Tibial artery (tissue), 4 donors: ENCODE measurements around the gene CES2.
"Not testable (repeated sequence)": the region's sequence is repeated elsewhere in the genome, so short reads cannot be mapped to it uniquely, and the experiment has no call there.

Source experiments
- DNase-seq, 2 donors: peaks; one replicate each; pipeline ENCODE4 v3.0.0-alpha.2; 2019
- H3K27ac ChIP-seq, 2 donors: fragments of 200-600 bp; sonication (generic) in 1 of 2; 1 replicate in 1 of 2; 2 replicates in 1 of 2; pipeline ENCODE4 v1.5.1; 2018 to 2019; ENCODE audit warnings: mild to moderate bottlenecking in 1 of 2
- H3K27me3 ChIP-seq, 2 donors: fragments of 200-600 bp; sonication (generic) in 1 of 2; one replicate each; pipeline versions ENCODE4 v1.5.1 to v1.6.0; 2016 to 2019
- H3K36me3 ChIP-seq, 3 donors: fragments of 200-600 bp; sonication (generic) in 2 of 3; one replicate each; pipeline ENCODE4 v1.5.1; 2016 to 2019; ENCODE audit warnings: mild to moderate bottlenecking in 2 of 3
- H3K4me1 ChIP-seq, 4 donors: fragments of 200-600 bp; sonication (generic) in 2 of 4; 1 replicate in 3 of 4; 2 replicates in 1 of 4; pipeline ENCODE4 v1.5.1; 2016 to 2019
- H3K4me3 ChIP-seq, 2 donors: fragments of 200-600 bp; sonication (generic) in 1 of 2; 1 replicate in 1 of 2; 2 replicates in 1 of 2; pipeline ENCODE4 v1.5.1; 2018 to 2019; ENCODE audit warnings: mild to moderate bottlenecking in 2 of 2
- H3K9me3 ChIP-seq, 3 donors: fragments of 200-600 bp; sonication (generic) in 1 of 3; one replicate each; pipeline ENCODE4 v1.5.1; 2016 to 2019
- intact Hi-C: fragments of 100-400 bp; cut with DNase I; formaldehyde crosslinking; loops from one replicate; pipeline ENCODE4 v1.15.0; 2023; ENCODE audit warnings: low total_unique reads
- TF ChIP-seq, protein P1 (sequence below), 2 experiments: fragments of 200-600 bp in 1 of 2; fragments of 450-650 bp in 1 of 2; IDR thresholded peaks; one replicate each; pipeline ENCODE4 v1.5.1; 2017 to 2019; ENCODE audit warnings: antibody characterized with exemption in 2 of 2, mild to moderate bottlenecking in 1 of 2, moderate library complexity in 1 of 2

Gene CES2

DNA sequence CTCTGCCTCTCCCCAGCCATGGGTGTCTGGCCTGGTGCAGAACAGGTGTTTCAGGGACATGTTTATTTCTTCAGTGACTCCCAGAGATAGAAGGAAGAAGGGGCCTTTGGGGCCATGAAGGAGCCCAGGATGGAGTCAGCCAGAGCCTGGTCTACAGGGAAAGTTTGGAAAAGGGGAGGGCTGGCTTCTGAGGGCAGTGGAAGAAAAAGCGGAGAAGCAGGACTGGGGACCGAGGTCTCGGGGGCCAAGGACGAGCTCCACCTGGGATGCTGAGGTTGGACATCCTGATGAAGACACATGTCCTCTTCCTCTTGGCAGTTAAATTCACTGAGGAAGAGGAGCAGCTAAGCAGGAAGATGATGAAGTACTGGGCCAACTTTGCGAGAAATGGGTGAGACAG is 7.7 kb downstream of the CES2 start:
- intact Hi-C loops, result no loop called here
- Histone ChIP-seq H3K4me3 (no peak overlapping the region), H3K36me3 (peaks cover 25 to 61% (median 58%) of the 10 kb centered on the region in 3 donors), H3K9me3 (no peaks in the 10 kb centered on the region), H3K27me3 (no peaks in the 10 kb centered on the region), H3K4me1 (peaks cover 0 to 4% (median 2%) of the 10 kb centered on the region in 4 donors), H3K27ac (no peak overlapping the region)
- TF ChIP-seq, protein P1, sequence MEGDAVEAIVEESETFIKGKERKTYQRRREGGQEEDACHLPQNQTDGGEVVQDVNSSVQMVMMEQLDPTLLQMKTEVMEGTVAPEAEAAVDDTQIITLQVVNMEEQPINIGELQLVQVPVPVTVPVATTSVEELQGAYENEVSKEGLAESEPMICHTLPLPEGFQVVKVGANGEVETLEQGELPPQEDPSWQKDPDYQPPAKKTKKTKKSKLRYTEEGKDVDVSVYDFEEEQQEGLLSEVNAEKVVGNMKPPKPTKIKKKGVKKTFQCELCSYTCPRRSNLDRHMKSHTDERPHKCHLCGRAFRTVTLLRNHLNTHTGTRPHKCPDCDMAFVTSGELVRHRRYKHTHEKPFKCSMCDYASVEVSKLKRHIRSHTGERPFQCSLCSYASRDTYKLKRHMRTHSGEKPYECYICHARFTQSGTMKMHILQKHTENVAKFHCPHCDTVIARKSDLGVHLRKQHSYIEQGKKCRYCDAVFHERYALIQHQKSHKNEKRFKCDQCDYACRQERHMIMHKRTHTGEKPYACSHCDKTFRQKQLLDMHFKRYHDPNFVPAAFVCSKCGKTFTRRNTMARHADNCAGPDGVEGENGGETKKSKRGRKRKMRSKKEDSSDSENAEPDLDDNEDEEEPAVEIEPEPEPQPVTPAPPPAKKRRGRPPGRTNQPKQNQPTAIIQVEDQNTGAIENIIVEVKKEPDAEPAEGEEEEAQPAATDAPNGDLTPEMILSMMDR (IDR thresholded peaks at IDR 0.05), result no peak
- DNase-seq, result no peak

DNA sequence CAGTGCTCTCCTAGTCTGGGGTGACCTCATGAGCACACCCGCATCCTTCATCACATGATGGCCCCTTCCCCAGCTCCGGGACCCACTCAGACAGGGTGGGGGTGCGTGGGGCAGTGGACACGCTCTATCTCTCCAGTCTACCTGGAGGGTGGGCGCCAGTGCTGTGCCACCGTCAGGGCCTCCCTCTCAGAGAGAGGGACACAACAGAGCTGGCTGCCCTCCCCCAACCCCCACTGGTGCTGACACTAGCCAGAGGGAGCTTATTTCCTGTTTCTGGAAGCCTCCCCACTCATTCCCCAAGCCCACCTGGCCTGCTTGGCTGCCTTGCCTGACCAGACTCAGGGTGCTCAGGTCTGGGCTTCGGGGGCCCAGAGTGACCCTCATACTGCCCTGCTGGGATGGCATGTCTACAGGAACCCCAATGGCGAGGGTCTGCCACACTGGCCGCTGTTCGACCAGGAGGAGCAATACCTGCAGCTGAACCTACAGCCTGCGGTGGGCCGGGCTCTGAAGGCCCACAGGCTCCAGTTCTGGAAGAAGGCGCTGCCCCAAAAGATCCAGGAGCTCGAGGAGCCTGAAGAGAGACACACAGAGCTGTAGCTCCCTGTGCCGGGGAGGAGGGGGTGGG is 8.2 kb downstream of the CES2 start:
- intact Hi-C loops, result no loop called here

DNA sequence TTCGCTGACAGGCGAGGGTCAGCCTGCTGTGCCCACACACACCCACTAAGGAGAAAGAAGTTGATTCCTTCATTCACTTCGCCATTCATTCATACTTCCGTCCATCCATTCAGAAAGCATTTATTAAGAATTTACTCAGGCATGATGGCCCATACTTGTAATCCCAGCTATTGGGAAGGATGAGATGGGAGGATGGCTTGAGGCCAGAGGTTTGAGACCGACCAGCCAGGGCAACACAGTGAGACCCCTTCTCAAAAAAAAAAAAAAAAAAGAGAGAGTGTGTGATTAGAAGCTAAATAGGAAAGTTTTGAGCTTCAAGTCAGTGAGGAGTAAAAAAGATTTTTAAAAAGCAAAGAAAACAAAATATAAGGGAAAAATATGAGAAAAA is 8.7 kb downstream of the CES2 start:
- Histone ChIP-seq H3K9me3 (no peaks in the 10 kb centered on the region), H3K4me1 (peaks cover 0 to 14% (median 11%) of the 10 kb centered on the region in 4 donors), H3K4me3 (no peak overlapping the region), H3K27me3 (no peaks in the 10 kb centered on the region), H3K36me3 (peaks cover 25 to 50% (median 48%) of the 10 kb centered on the region in 3 donors), H3K27ac (no peak overlapping the region)
- DNase-seq, result no peak
- TF ChIP-seq, protein P1 (IDR thresholded peaks at IDR 0.05), result no peak
- intact Hi-C loops, result no loop called here

More for the DNA sequence above, 8.2 kb downstream of the CES2 start:
- H3K27ac ChIP-seq, result no peak overlapping the region
- peaks cover 0 to 9% (median 6%) of the 10 kb centered on the region in 4 donors for H3K4me1 ChIP-seq
- H3K36me3 ChIP-seq, result peaks cover 25 to 55% (median 53%) of the 10 kb centered on the region in 3 donors
- DNase-seq, result no peak
- H3K4me3 ChIP-seq, result no peak overlapping the region
- no peaks in the 10 kb centered on the region for H3K27me3 ChIP-seq
- no peaks in the 10 kb centered on the region for H3K9me3 ChIP-seq
- TF ChIP-seq, protein P1 (IDR thresholded peaks at IDR 0.05), result no peak

DNA sequence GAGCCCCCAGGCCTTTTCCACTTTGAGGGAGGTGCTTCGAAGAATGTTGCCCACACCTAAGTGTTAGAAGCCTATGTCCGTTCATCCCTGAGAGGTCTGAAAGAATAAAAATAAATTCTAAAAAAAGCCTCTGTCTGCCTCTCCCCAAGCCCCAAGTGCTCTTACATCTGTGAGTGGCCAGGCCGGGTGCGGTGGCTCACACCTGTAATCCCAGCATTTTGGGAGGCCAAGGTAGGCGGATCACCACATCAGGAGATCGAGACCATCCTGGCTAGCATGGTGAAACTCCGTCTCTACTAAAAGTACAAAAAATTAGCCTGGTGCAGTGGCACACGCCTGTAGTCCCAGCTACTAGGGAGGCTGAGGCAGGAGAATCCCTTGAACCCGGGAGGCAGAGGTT is 9.7 kb downstream of the CES2 start:
- H3K27me3 ChIP-seq, H3K27ac ChIP-seq, intact Hi-C loops, H3K9me3 ChIP-seq, DNase-seq, H3K4me3 ChIP-seq: not testable (repeated sequence)
- H3K4me1 ChIP-seq, result peaks cover 0 to 17% (median 13%) of the 10 kb centered on the region in 4 donors
- peaks cover 25 to 41% (median 39%) of the 10 kb centered on the region in 3 donors for H3K36me3 ChIP-seq

DNA sequence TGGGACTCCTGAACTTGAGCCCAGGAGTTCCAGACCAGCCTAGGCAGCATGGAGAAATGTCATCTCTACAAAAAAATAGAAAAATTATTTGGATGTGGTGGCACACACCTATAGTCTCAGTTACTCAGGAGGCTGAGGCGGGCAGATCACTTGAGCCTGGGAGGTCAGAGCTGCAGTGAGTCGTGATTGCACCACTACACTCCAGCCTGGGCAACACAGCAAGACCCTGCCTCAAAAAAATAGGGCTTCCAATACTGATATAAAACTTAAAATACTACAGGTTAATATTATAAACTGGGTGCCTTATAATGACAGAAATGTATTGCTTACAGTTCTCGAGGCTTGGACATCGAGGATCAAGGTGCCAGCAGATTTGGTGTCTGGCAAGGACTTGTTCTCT is 10.6 kb downstream of the CES2 start:
- TF ChIP-seq, protein P1 (IDR thresholded peaks at IDR 0.05), result no peak
- no peak overlapping the region for H3K4me3 ChIP-seq
- H3K36me3 ChIP-seq, result peaks cover 17 to 31% (median 29%) of the 10 kb centered on the region in 3 donors
- intact Hi-C loops, result no loop called here
- no peak for DNase-seq
- peaks cover 0 to 17% (median 13%) of the 10 kb centered on the region in 4 donors for H3K4me1 ChIP-seq
- no peaks in the 10 kb centered on the region for H3K9me3 ChIP-seq
- no peaks in the 10 kb centered on the region for H3K27me3 ChIP-seq
- no peak overlapping the region for H3K27ac ChIP-seq

DNA sequence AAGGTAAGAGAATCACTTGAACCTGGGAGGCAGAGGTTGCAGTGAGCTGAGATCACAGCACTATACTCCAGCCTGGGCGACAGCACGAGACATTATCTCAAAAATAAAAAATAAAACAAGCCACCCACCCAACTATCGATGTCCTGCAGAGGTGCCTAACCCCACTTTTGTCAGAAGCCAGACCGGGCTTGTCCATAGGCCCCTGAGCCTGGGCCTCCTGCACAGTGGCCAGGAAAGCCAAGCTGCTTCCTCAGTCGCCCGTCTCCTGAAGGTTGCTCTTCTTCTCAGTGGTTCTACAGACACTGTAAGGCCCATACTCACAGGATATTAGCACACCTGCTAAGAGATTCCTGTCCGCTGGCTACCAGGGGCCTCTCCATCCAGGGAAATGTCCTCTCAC is 11.2 kb downstream of the CES2 start:
- TF ChIP-seq, protein P1 (IDR thresholded peaks at IDR 0.05), result no peak
- Histone ChIP-seq H3K27ac (no peak overlapping the region), H3K4me3 (no peak overlapping the region), H3K36me3 (peaks cover 11 to 25% (median 23%) of the 10 kb centered on the region in 3 donors), H3K27me3 (no peaks in the 10 kb centered on the region), H3K4me1 (peaks cover 0 to 17% (median 13%) of the 10 kb centered on the region in 4 donors), H3K9me3 (no peaks in the 10 kb centered on the region)
- no peak for DNase-seq
- intact Hi-C loops, result no loop called here
